HepG2 (cell line): ENCODE data around the gene ZKSCAN1. TPM values are rescaled to one million over a fixed set of nuclear protein-coding genes. Genes with fewer than 3 reads are reported as not detected.

Source experiments
- ADNP ChIP-seq: sonication (generic); formaldehyde crosslinking; IDR thresholded peaks from 2 replicates; pipeline ENCODE4 v1.4.0; 2020; ENCODE audit warnings: missing genetic modification reagents
- ARNT2 ChIP-seq: sonication (generic); formaldehyde crosslinking; IDR thresholded peaks from 2 replicates; pipeline ENCODE4 v1.8.0; 2022; ENCODE audit warnings: mild to moderate bottlenecking, low read depth, missing genetic modification reagents, moderate library complexity
- ATAD3A ChIP-seq: sonication (generic); formaldehyde crosslinking; IDR thresholded peaks from 2 replicates; pipeline ENCODE4 v1.4.0; 2020; ENCODE audit warnings: missing genetic modification reagents
- ATF3 ChIP-seq: sonication (generic); formaldehyde crosslinking; IDR thresholded peaks from 2 replicates; pipeline ENCODE4 v1.4.0; 2020; ENCODE audit warnings: missing genetic modification reagents
- EED ChIP-seq: sonication (generic); formaldehyde crosslinking; IDR thresholded peaks from 2 replicates; pipeline ENCODE4 v1.5.0; 2020; ENCODE audit warnings: mild to moderate bottlenecking, missing genetic modification reagents
- FOXK2 ChIP-seq: fragments of 450-650 bp; IDR thresholded peaks from 2 replicates; pipeline ENCODE4 v1.6.1; 2016
- HCFC1 ChIP-seq: fragments of 150-350 bp; IDR thresholded peaks from 2 replicates; pipeline ENCODE4 v1.6.1; 2014; ENCODE audit warnings: low read depth, low read length
- HNRNPUL1 ChIP-seq: fragments of 200-400 bp; formaldehyde crosslinking; IDR thresholded peaks from 2 replicates; pipeline ENCODE4 v1.6.1; 2017; ENCODE audit warnings: low read depth, mild to moderate bottlenecking, low read length, moderate library complexity
- JUND ChIP-seq: sonication (generic); formaldehyde crosslinking; IDR thresholded peaks from 2 replicates; pipeline ENCODE4 v1.8.0; 2022; ENCODE audit warnings: mild to moderate bottlenecking, missing genetic modification reagents
- KAT7 ChIP-seq: IDR thresholded peaks from 2 replicates; pipeline ENCODE4 v1.6.1; 2018; ENCODE audit warnings: borderline replicate concordance, missing compliant biosample characterization
- KLF6 ChIP-seq: IDR thresholded peaks from 2 replicates; pipeline ENCODE4 v1.8.0; 2016; ENCODE audit warnings: missing biosample characterization, missing genetic modification reagents
- NCOA2 ChIP-seq: sonication (generic); formaldehyde crosslinking; IDR thresholded peaks from 2 replicates; pipeline ENCODE4 v1.8.0; 2022; ENCODE audit warnings: inconsistent platforms
- NCOR1 ChIP-seq: fragments of 200-600 bp; sonication (generic); IDR thresholded peaks from 2 replicates; pipeline ENCODE4 v1.7.0; 2017; ENCODE audit warnings: antibody characterized with exemption, low read length, borderline replicate concordance
- PATZ1 ChIP-seq: sonication (generic); formaldehyde crosslinking; IDR thresholded peaks from 2 replicates; pipeline ENCODE4 v1.4.0; 2020; ENCODE audit warnings: missing genetic modification reagents
- ZNF230 ChIP-seq: sonication (generic); formaldehyde crosslinking; IDR thresholded peaks from 2 replicates; pipeline ENCODE4 v1.4.0; 2020; ENCODE audit warnings: mild to moderate bottlenecking, missing genetic modification reagents
- ZNF687 ChIP-seq: sonication (generic); formaldehyde crosslinking; IDR thresholded peaks from 2 replicates; pipeline ENCODE4 v1.5.1; 2020; ENCODE audit warnings: mild to moderate bottlenecking, missing genetic modification reagents, moderate library complexity
- ZNF878 ChIP-seq: sonication (generic); formaldehyde crosslinking; IDR thresholded peaks from 2 replicates; pipeline ENCODE4 v1.8.1; 2023; ENCODE audit warnings: mild to moderate bottlenecking, missing genetic modification reagents, moderate library complexity
- polyA plus RNA-seq, 8 experiments: library from polyadenylated mRNA; depleted of rRNA in 3 of 8; stranded (reverse) in 7 of 8; unstranded in 1 of 8; fragments of >200 nt; fragmentation: Illumina TruSeq in 4 of 8; extraction: Trizol in 4 of 8; gene quantifications; 2 replicates each; pipeline versions ENCODE4 v1.2.1 to v1.2.3, GENCODE V29; 2011 to 2016; ENCODE audit warnings: low read depth in 4 of 8, missing spikeins in 1 of 8, mixed read lengths in 1 of 8; ENCODE audit not compliant: insufficient read depth in 1 of 8
- total RNA-seq, 5 experiments: library from RNA; depleted of rRNA; stranded (reverse); fragments of >200 nt; fragmentation: Illumina TruSeq; extraction: Trizol; gene quantifications; 2 replicates each; pipeline ENCODE4 v1.2.3, GENCODE V29; 2016; ENCODE audit warnings: low read depth in 1 of 5

Gene ZKSCAN1
- total and polyA plus RNA-seq, 2 of the 13 experiments (the other 11 are each of a cell fraction or from before 2014, with no cell fraction given): 46.4 to 60.6 TPM

GRCh38 chr7:100003711-100004661, 11.4 kb upstream of the ZKSCAN1 start (continued):
- TF ChIP-seq FOXK2 (peak; percentile 97), ARNT2 (CRISPR knock-in tag) (peak; percentile 85), KLF6 (no peak), ZNF230 (CRISPR knock-in tag) (peak; percentile 49; the same call in 1 of the 2 replicates), ATF3 (CRISPR knock-in tag) (peak; percentile 58; the same call in 1 of the 2 replicates), NCOR1 (peak; percentile 96; the same call in 1 of the 2 replicates), PATZ1 (CRISPR knock-in tag) (peak; percentile 95), NCOA2 (CRISPR knock-in tag) (peak; percentile 97), ADNP (CRISPR knock-in tag) (no peak), HNRNPUL1 (no peak), JUND (CRISPR knock-in tag) (peak; percentile 42; the same call in 1 of the 2 replicates), EED (CRISPR knock-in tag) (no peak), ZNF687 (CRISPR knock-in tag) (peak; percentile 94), HCFC1 (no peak), KAT7 (no peak), ATAD3A (no peak), ZNF878 (CRISPR knock-in tag) (peak; percentile 92; the same call in 1 of the 2 replicates)
